ENCODE results near the gene PNPLA7. TPM values are rescaled to one million over a fixed set of nuclear protein-coding genes. Genes with fewer than 3 reads are reported as not detected.
A peak's percentile ranks its signal among the peaks of the same experiment; 100 is the strongest.
"Not testable (repeated sequence)": the region's sequence is repeated elsewhere in the genome, so short reads cannot be mapped to it uniquely, and the experiment has no call there.

Gene PNPLA7
- total RNA-seq (10 to 100 TPM in 1 of 9 donors, 1 to 10 TPM in 8; 4.4 to 10.1 (median 7.6) TPM), polyA plus RNA-seq (1 to 10 TPM in 1 of 2 donors, under 1 TPM in 1; 0.78 to 8.8 TPM)
- long read RNA-seq, donor 1, full-length matches to known transcripts: 2 of 28 reads
- long read RNA-seq, donor 1, partial matches to known transcripts: 20 of 28 reads
- long read RNA-seq, donor 1, other reads (novel, unspliced or antisense): 6 of 28 reads
- long read RNA-seq, donor 2, full-length matches to known transcripts: 2 of 8 reads
- long read RNA-seq, donor 2, partial matches to known transcripts: 4 of 8 reads
- long read RNA-seq, donor 2, other reads (novel, unspliced or antisense): 2 of 8 reads
- long read RNA-seq, donor 3, full-length matches to known transcripts: 3 of 16 reads
- long read RNA-seq, donor 3, partial matches to known transcripts: 10 of 16 reads
- long read RNA-seq, donor 3, other reads (novel, unspliced or antisense): 3 of 16 reads

GRCh38 chr9:137550231-137550621, at the start of gene PNPLA7:
Gene PNPLA7, minus strand, starts transcription at chr9:137550402. Its CDS starts 205 bp downstream, at chr9:137550197.
- peaks cover 0 to 6% (median 0%) of the 10 kb centered on the region in 12 donors for H3K9me3 ChIP-seq
- ATAC-seq: peak; percentile 78 to 90 (median 86)
- WGBS, 4 donors: 1 to 5% (median 3%) methylated on average over 2 to 13 of the region's 13 CpGs
- no peaks in the 10 kb centered on the region for H3K27me3 ChIP-seq
- TF ChIP-seq, protein P1, sequence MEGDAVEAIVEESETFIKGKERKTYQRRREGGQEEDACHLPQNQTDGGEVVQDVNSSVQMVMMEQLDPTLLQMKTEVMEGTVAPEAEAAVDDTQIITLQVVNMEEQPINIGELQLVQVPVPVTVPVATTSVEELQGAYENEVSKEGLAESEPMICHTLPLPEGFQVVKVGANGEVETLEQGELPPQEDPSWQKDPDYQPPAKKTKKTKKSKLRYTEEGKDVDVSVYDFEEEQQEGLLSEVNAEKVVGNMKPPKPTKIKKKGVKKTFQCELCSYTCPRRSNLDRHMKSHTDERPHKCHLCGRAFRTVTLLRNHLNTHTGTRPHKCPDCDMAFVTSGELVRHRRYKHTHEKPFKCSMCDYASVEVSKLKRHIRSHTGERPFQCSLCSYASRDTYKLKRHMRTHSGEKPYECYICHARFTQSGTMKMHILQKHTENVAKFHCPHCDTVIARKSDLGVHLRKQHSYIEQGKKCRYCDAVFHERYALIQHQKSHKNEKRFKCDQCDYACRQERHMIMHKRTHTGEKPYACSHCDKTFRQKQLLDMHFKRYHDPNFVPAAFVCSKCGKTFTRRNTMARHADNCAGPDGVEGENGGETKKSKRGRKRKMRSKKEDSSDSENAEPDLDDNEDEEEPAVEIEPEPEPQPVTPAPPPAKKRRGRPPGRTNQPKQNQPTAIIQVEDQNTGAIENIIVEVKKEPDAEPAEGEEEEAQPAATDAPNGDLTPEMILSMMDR (IDR thresholded peaks at IDR 0.05): peak in 1 of 12 donors; percentile 7
- peak in 1 of 2 donors; percentile 22 for TF ChIP-seq POLR2A (IDR thresholded peaks at IDR 0.05)
- H3K4me3 ChIP-seq: peak within 1 kb of the TSS; percentile 61 to 93 (median 76)
- peak within 1 kb of the TSS; percentile 84 to 99 (median 95) for H3K27ac ChIP-seq
- DNase-seq: peak; percentile 87 to 96 (median 91)
- peaks cover 0 to 23% (median 14%) of the 10 kb centered on the region in 9 donors for H3K36me3 ChIP-seq
- intact Hi-C loops (cut with DNase I): no loop called here
- H3K4me1 ChIP-seq: peaks cover 0 to 31% (median 14%) of the 10 kb centered on the region in 12 donors

DNA sequence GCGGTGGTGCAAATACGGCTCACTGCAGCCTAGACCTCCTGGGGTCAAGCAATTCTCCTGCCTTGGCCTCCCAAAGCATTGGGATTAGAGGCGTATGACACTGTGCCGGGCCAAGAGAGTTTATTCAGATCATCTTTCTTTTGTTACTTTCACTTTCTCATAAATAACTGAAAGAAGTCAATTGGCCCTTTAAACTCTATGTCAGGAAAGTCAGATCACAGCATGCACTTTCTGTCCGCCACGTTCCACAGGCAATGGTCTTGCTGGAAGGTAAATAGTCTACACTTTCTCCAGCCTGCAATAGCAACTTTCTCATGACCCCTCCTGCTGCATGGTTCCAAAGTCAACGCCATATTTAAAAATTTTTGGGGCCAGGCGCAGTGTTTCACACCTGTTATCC, 48.7 kb upstream of the PNPLA7 start:
- ATAC-seq: no peak
- Histone ChIP-seq H3K36me3 (no peaks in the 10 kb centered on the region), H3K4me1 (peaks cover 0 to 15% (median 0%) of the 10 kb centered on the region in 12 donors), H3K27me3 (no peaks in the 10 kb centered on the region), H3K4me3 (no peak overlapping the region), H3K27ac (no peak overlapping the region), H3K9me3 (no peaks in the 10 kb centered on the region)
- TF ChIP-seq POLR2A (IDR thresholded peaks at IDR 0.05): no peak
- TF ChIP-seq, protein P1 (IDR thresholded peaks at IDR 0.05): no peak
- WGBS, 4 donors: 80 to 89% (median 82%) methylated on average over 8 of the region's 8 CpGs
- no peak for DNase-seq
- intact Hi-C loops (cut with DNase I): no loop called here

DNA sequence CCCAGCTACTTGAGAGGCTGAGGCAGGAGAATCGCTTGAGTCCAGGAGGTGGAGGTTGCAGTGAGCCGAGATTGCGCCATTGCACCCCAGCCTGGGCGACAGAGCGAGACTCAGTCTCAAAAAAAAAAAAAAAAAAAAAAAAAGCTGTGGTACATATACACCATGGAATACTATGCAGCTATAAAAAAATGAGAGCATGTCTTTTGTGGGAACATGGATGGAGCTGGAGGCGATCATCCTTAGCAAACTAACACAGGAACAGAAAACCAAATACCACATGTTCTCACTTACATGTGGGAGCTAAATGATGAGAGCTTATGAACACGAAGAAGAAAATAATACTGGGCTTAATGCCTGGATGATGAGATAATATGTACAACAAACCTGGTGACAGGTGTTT, 46.4 kb upstream of the PNPLA7 start:
- WGBS, 4 donors: 95 to 97% (median 95%) methylated on average over 7 of the region's 7 CpGs
- H3K27ac ChIP-seq; H3K36me3 ChIP-seq; H3K4me3 ChIP-seq; ATAC-seq; H3K27me3 ChIP-seq; intact Hi-C loops (cut with DNase I); H3K4me1 ChIP-seq; DNase-seq; H3K9me3 ChIP-seq: not testable (repeated sequence)

GRCh38 chr9:137593176-137593575, 43.0 kb upstream of the PNPLA7 start:
- ATAC-seq (no peak), DNase-seq (peak in 1 of 5 donors; percentile 14)
- H3K9me3 ChIP-seq: no peaks in the 10 kb centered on the region
- H3K27me3 ChIP-seq: no peaks in the 10 kb centered on the region
- intact Hi-C loops (cut with DNase I): loop anchor here in 1 of 10 donors (1.0 kb wide), 1 partner anchor 11 kb away; no protein-coding TSS in a partner anchor
- TF ChIP-seq, protein P1 (IDR thresholded peaks at IDR 0.05): no peak
- no peak for TF ChIP-seq POLR2A (IDR thresholded peaks at IDR 0.05)
- H3K4me1 ChIP-seq: peaks cover 0 to 26% (median 13%) of the 10 kb centered on the region in 12 donors
- peaks cover 0 to 2% (median 1%) of the 10 kb centered on the region in 9 donors for H3K36me3 ChIP-seq
- H3K4me3 ChIP-seq: no peak overlapping the region
- no peak overlapping the region for H3K27ac ChIP-seq
- 66 to 80% (median 72%) methylated on average over 10 to 12 of the region's 12 CpGs for WGBS, 4 donors
